ENCODE data around the gene C1orf167.

Gene C1orf167

GRCh38 chr1:11794446-11795237 is 32.6 kb downstream of the C1orf167 start:
- TF ChIP-seq, protein P1, sequence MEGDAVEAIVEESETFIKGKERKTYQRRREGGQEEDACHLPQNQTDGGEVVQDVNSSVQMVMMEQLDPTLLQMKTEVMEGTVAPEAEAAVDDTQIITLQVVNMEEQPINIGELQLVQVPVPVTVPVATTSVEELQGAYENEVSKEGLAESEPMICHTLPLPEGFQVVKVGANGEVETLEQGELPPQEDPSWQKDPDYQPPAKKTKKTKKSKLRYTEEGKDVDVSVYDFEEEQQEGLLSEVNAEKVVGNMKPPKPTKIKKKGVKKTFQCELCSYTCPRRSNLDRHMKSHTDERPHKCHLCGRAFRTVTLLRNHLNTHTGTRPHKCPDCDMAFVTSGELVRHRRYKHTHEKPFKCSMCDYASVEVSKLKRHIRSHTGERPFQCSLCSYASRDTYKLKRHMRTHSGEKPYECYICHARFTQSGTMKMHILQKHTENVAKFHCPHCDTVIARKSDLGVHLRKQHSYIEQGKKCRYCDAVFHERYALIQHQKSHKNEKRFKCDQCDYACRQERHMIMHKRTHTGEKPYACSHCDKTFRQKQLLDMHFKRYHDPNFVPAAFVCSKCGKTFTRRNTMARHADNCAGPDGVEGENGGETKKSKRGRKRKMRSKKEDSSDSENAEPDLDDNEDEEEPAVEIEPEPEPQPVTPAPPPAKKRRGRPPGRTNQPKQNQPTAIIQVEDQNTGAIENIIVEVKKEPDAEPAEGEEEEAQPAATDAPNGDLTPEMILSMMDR (IDR thresholded peaks at IDR 0.05; ENCODE audit: low read depth, low read length, missing control alignments) = no peak
- no peak for DNase-seq (ENCODE audit: extremely low read depth, low read depth)
- no peak overlapping the region for H3K4me3 ChIP-seq (replicated peaks; ENCODE audit: low read depth, low read length)

DNA sequence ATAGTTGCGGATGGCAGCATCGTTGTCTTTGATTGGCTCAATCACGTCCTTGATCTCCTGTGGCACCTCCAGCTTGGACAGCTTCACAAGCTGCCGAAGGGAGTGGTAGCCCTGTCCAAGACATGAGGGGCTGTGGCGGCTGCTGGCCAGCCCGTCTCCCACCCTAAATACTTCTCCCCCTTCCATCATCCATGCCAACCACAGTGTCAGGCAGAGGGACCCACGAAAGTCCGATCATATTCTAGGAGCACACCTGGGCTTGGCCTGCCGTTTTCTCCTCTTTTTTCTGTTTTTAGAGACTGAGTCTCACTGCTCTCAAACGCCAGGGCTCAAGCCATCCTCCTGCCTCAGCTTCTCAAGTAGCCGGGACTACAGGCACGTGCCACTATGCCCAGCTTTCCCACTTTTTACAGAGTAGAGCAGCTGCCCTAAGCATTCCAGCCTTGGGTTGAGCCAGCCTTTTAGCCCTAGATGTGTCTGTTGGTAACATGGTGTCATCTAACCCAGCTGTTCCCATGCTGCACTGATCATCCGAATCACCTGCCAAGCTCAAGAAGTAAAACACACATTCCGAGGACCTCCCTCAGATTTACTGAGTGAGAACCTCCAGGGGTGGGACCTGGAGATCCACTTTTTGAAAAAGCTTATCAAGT is 33.4 kb downstream of the C1orf167 start:
- TF ChIP-seq, protein P1 (IDR thresholded peaks at IDR 0.05; ENCODE audit: low read depth, low read length, missing control alignments) = no peak
- no peak overlapping the region for H3K4me3 ChIP-seq (replicated peaks; ENCODE audit: low read depth, low read length)
- no peak for DNase-seq (ENCODE audit: extremely low read depth, low read depth)

- no peak for DNase-seq (ENCODE audit: extremely low read depth, low read depth)
- H3K4me3 ChIP-seq (replicated peaks; ENCODE audit: low read depth, low read length) = no peak overlapping the region
- TF ChIP-seq, protein P1 (IDR thresholded peaks at IDR 0.05; ENCODE audit: low read depth, low read length, missing control alignments) = no peak
These were observed 34.2 kb downstream of the C1orf167 start for GRCh38 chr1:11796036-11796828.

GRCh38 chr1:11797525-11798216 is 35.7 kb downstream of the C1orf167 start:
- no peak overlapping the region for H3K4me3 ChIP-seq (replicated peaks; ENCODE audit: low read depth, low read length)
- TF ChIP-seq, protein P1 (IDR thresholded peaks at IDR 0.05; ENCODE audit: low read depth, low read length, missing control alignments) = no peak
- no peak for DNase-seq (ENCODE audit: extremely low read depth, low read depth)

GRCh38 chr1:11799099-11799498 is 37.1 kb downstream of the C1orf167 start:
- TF ChIP-seq, protein P1 (IDR thresholded peaks at IDR 0.05; ENCODE audit: low read depth, low read length, missing control alignments) = no peak
- no peak for DNase-seq (ENCODE audit: extremely low read depth, low read depth)
- no peak overlapping the region for H3K4me3 ChIP-seq (replicated peaks; ENCODE audit: low read depth, low read length)

DNA sequence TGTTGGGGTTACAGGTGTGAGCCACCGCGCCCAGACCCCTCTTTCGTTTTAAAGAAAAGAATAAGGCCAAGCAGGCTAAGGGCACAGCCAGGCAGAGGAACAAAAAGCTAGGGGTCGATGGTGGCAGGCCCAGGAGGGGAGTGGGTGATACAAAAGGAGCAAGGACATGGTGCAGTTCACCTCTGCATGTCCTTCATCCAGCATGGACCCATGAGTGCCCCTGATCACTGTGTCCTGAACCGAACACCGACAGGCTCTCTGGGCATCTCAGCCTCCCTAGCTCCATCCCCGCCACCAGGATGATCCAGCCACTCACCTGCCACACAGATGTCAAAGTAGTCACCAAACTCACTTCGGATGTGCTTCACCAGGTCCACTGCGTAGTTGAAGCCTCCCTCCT is 37.9 kb downstream of the C1orf167 start:
- H3K4me3 ChIP-seq (replicated peaks; ENCODE audit: low read depth, low read length) = no peak overlapping the region
- TF ChIP-seq, protein P1 (IDR thresholded peaks at IDR 0.05; ENCODE audit: low read depth, low read length, missing control alignments) = no peak
- no peak for DNase-seq (ENCODE audit: extremely low read depth, low read depth)
